RWPE2 (cell line): ENCODE measurements around the gene C19orf25.

Experiments used
- ATAC-seq: fragments of 200-7000 bp; cut with Tn5 transposase; 3 replicates; pipeline ENCODE4 v1.9.1; 2021; ENCODE audit warnings: low read depth
- DNase-seq: peaks from one replicate; pipeline ENCODE4 v3.0.0-alpha.2; 2020; ENCODE audit warnings: low spot score
- H3K27ac ChIP-seq: fragments of 450-650 bp; 2 replicates; pipeline ENCODE4 v1.5.1; 2017; ENCODE audit warnings: mild to moderate bottlenecking; ENCODE audit not compliant: poor library complexity, severe bottlenecking
- H3K27me3 ChIP-seq: fragments of 250-450 bp; sonication (Bioruptor Pico); 2 replicates; pipeline ENCODE4 v1.5.1; 2021; ENCODE audit warnings: mild to moderate bottlenecking, moderate library complexity; ENCODE audit not compliant: insufficient read depth, poor library complexity, severe bottlenecking
- H3K36me3 ChIP-seq: fragments of 250-450 bp; sonication (Bioruptor Pico); 2 replicates; pipeline ENCODE4 v1.5.1; 2020; ENCODE audit warnings: low read depth, mild to moderate bottlenecking, moderate library complexity
- H3K4me1 ChIP-seq: fragments of 250-450 bp; sonication (Bioruptor Pico); 2 replicates; pipeline ENCODE4 v1.5.1; 2021; ENCODE audit warnings: mild to moderate bottlenecking, moderate library complexity; ENCODE audit not compliant: insufficient read depth, poor library complexity, severe bottlenecking
- H3K4me3 ChIP-seq: fragments of 250-450 bp; sonication (Bioruptor Pico); 2 replicates; pipeline ENCODE4 v1.5.1; 2021; ENCODE audit warnings: mild to moderate bottlenecking, moderate library complexity; ENCODE audit not compliant: severe bottlenecking
- H3K9me3 ChIP-seq: fragments of 250-450 bp; sonication (Bioruptor Pico); 2 replicates; pipeline ENCODE4 v1.5.1; 2021; ENCODE audit warnings: mild to moderate bottlenecking, moderate library complexity; ENCODE audit not compliant: severe bottlenecking
- CTCF ChIP-seq: fragments of 450-650 bp; IDR thresholded peaks from one replicate; pipeline ENCODE4 v1.5.1; 2017; ENCODE audit warnings: mild to moderate bottlenecking, moderate library complexity; ENCODE audit not compliant: poor library complexity, severe bottlenecking

The C19orf25 gene

GRCh38 chr19:1470305-1471009 lies 8.6 kb downstream of the C19orf25 start:
- H3K4me1 ChIP-seq: peaks cover 5% of the 10 kb centered on the region
- H3K27me3 ChIP-seq: peaks cover 59% of the 10 kb centered on the region
- no peak for TF ChIP-seq CTCF
- H3K9me3 ChIP-seq: no peaks in the 10 kb centered on the region
- peak overlapping the region; percentile 1 for H3K4me3 ChIP-seq
- H3K36me3 ChIP-seq: no peaks in the 10 kb centered on the region
- no peak overlapping the region for H3K27ac ChIP-seq
- ATAC-seq: peak; percentile 26; the same call in 2 of the 3 replicates
- DNase-seq: no peak

DNA sequence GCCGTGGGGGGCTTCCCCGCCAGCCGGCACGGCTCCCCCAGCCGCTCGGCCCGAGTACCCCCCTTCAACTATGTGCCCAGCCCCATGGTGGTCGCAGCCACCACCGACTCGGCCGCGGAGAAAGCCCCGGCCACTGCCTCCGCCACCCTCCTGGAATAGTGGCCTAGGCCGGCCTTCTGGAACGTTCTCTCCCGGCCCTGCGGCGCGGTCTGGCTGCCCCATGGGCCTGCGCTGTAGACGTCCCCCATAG lies 9.0 kb downstream of the C19orf25 start:
- H3K4me3 ChIP-seq: peak overlapping the region; percentile 1
- TF ChIP-seq CTCF: no peak
- H3K27me3 ChIP-seq: peaks cover 64% of the 10 kb centered on the region
- DNase-seq (no peak), ATAC-seq (no peak)
- no peaks in the 10 kb centered on the region for H3K9me3 ChIP-seq
- peaks cover 5% of the 10 kb centered on the region for H3K4me1 ChIP-seq
- no peaks in the 10 kb centered on the region for H3K36me3 ChIP-seq
- no peak overlapping the region for H3K27ac ChIP-seq

- no peak for ATAC-seq
- Histone ChIP-seq H3K9me3 (no peaks in the 10 kb centered on the region), H3K27me3 (peaks cover 64% of the 10 kb centered on the region), H3K4me1 (peaks cover 5% of the 10 kb centered on the region), H3K27ac (no peak overlapping the region), H3K4me3 (peak overlapping the region; percentile 29), H3K36me3 (no peaks in the 10 kb centered on the region)
- DNase-seq: no peak
- peak; percentile 1 for TF ChIP-seq CTCF
These were observed 9.6 kb downstream of the C19orf25 start for GRCh38 chr19:1469255-1470054.

DNA sequence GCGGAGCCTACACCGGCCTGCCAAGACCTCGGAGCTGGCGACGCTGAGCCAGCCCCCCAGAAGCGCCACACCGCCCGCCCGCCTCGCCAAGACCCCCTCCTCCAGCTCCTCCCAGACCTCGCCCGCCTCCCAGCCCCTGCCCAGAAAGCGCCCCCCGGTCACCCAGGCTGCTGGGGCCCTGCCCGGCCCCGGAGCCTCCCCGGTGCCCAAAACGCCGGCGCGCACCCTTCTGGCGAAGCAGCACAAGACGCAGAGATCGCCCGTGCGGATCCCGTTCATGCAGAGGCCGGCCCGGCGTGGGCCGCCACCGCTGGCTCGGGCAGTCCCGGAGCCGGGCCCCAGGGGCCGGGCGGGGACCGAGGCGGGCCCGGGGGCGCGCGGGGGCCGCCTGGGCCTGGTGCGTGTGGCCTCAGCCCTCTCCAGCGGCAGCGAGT lies 10.2 kb downstream of the C19orf25 start:
- peaks cover 64% of the 10 kb centered on the region for H3K27me3 ChIP-seq
- H3K4me3 ChIP-seq: peak overlapping the region; percentile 29
- peaks cover 5% of the 10 kb centered on the region for H3K4me1 ChIP-seq
- no peaks in the 10 kb centered on the region for H3K9me3 ChIP-seq
- DNase-seq (no peak), ATAC-seq (no peak)
- H3K27ac ChIP-seq: no peak overlapping the region
- no peaks in the 10 kb centered on the region for H3K36me3 ChIP-seq
- TF ChIP-seq CTCF: peak; percentile 28
